T-helper 9 cell (primary cell): ENCODE measurements around the gene INPP5J.
"Not testable (repeated sequence)": the region's sequence is repeated elsewhere in the genome, so short reads cannot be mapped to it uniquely, and the experiment has no call there.

Source experiments
- DNase-seq: peaks from one replicate; pipeline ENCODE4 v3.0.0-alpha.2; 2020

Gene INPP5J

GRCh38 chr22:31088233-31088986, 34.4 kb upstream of the INPP5J start:
- DNase-seq = no peak

DNA sequence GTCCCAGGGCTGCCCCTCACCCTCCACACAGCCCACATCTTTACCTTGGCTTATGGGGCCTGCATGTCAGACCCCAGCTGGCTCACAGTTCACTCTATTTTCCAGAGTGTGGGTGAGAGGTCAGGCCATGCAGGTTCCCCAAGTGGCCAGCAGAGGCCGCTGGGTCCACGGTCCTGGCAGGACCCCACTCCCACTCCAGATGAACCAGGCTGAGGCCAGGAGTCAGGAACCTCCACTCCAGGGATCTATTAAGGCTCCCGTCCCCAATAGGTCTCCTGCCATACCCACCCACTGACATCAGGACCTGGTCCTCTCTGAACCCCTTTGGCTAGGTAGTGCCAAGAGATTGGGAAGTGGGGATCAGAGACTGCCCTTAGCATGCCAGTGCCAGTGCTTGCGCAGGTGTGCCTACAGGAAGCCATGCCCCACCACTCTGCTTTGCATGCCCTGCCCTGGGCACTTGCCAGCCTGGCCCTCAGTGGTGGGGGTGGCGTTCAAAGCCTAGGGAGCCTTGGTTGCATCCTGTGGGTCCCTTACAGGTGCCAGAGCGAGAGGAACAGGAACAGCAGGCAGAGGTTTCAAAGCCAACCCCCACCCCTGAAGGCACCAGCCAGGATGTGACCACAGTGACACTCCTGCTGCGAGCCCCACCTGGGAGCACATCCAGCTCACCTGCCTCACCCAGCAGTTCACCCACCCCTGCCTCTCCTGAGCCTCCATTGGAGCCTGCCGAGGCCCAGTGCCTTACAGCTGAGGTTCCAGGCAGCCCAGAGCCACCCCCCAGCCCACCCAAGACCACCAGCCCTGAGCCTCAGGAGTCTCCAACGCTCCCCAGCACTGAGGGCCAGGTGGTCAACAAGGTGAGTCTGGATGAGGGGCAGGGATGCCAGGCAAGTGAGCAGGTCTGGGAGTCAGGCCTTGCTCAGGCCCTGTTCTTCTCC, 33.3 kb upstream of the INPP5J start:
- DNase-seq = peak; percentile 25

GRCh38 chr22:31090217-31091085, 32.3 kb upstream of the INPP5J start:
- no peak for DNase-seq

- no peak for DNase-seq
Measured at GRCh38 chr22:31091106-31091975, 31.4 kb upstream of the INPP5J start.

GRCh38 chr22:31092161-31092560, 30.6 kb upstream of the INPP5J start:
- DNase-seq = no peak

- DNase-seq = no peak
Measured at GRCh38 chr22:31093086-31093850, 29.5 kb upstream of the INPP5J start.

- no peak for DNase-seq
Measured at GRCh38 chr22:31094021-31094551, 28.7 kb upstream of the INPP5J start.

DNA sequence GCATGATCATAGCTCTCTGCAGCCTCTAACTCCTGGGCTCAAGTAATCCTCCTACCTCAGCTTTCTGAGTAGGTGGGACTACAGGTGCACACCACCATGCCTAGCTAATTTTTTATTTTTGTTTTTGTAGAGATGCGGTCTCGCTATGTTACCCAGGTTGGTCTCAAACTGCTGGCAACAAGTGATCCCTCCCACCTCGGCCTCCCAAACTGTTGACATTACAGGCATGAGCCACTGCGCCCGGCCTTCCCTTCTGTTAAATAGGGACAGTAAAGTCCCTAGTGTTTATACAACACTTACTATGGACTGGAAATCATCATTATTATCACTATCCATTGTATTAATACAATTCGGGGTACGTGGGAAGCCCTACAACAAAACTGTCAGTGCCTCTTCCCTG, 28.0 kb upstream of the INPP5J start:
- no peak for DNase-seq

- DNase-seq = no peak
Measured at GRCh38 chr22:31095637-31096249, 27.0 kb upstream of the INPP5J start.

DNA sequence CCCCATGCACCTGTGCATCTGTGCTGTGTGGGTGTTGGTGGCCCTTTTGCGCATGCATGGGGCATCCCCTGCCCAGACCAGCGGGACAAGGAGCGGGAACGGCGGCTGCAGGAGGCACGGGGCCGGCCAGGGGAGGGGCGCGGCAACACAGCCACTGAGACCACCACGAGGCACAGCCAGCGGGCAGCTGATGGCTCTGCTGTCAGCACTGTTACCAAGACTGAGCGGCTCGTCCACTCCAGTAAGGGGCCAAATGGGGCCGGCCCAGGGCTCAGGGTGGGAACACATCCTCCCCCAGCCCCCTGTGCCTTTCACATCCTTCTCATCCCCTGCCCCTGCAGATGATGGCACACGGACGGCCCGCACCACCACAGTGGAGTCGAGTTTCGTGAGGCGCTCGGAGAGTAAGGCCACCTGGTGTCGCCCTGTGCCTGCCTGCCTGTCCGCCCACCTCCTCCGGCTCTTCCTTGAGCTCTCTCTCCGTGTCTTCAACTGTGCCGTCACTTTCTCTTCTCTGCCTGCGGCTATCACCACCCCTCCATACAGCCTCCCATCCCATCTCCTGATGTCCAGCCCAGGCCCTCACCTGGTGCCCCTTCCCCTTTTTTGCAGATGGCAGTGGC, 26.0 kb upstream of the INPP5J start:
- no peak for DNase-seq

- not testable (repeated sequence) for DNase-seq
Measured at GRCh38 chr22:31097539-31097938, 25.2 kb upstream of the INPP5J start.

- DNase-seq = no peak
Measured at GRCh38 chr22:31097941-31098631, 24.7 kb upstream of the INPP5J start.

- DNase-seq = no peak
Measured at GRCh38 chr22:31098632-31099110, 24.1 kb upstream of the INPP5J start.

- no peak for DNase-seq
Measured at GRCh38 chr22:31099386-31099785, 23.4 kb upstream of the INPP5J start.

- no peak for DNase-seq
Measured at GRCh38 chr22:31099841-31100761, 22.7 kb upstream of the INPP5J start.

- DNase-seq = no peak
Measured at GRCh38 chr22:31100762-31101525, 21.8 kb upstream of the INPP5J start.

DNA sequence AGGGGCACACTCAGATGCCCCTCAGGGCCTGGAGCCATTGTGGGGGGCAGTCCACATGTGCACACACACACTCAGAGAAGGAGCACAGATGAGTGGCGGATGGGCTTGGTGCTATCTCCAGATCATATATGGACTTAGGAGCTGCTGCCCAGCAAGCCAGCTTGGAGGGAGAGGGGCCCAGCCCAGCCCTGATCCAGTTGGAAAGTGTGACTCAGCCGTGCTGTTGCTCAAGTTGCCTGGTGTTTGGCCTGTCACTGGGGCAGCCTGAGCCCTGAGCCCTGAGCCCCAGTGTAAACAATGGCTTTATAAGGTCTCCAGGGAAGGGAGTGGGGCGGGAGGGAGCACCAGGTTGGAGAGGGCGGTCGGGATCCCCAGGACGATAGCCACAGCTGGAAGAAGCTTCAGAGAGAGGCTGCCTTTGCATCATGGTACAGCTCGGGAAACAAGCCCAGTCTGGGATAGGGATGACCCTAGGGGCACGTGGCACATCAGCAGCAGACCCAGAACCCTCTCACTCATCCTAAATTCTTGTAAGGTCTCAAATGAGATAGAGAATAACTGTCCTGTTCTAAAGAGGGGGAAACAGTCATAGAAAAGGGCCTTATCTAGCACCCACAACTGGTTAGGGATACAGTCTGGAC, 20.2 kb upstream of the INPP5J start:
- DNase-seq = no peak
